Muscle of leg (tissue), 16 donors: Measurements from ENCODE around the gene BATF3. TPM values are rescaled to one million over a fixed set of nuclear protein-coding genes. Genes with fewer than 3 reads are reported as not detected.

Experiments
- DNase-seq: peaks from one replicate; pipeline ENCODE4 v3.0.0; 2013
- H3K27ac ChIP-seq: one replicate; pipeline ENCODE4 v1.5.1; 2013; ENCODE audit warnings: mild to moderate bottlenecking, low read length, control low read depth
- H3K27me3 ChIP-seq: one replicate; pipeline ENCODE4 v1.6.1; 2013; ENCODE audit warnings: low read length; ENCODE audit not compliant: control insufficient read depth, insufficient read depth
- H3K36me3 ChIP-seq: one replicate; pipeline ENCODE4 v1.6.1; 2013; ENCODE audit warnings: low read length; ENCODE audit not compliant: control insufficient read depth, insufficient read depth
- H3K4me1 ChIP-seq: one replicate; pipeline ENCODE4 v1.6.1; 2013; ENCODE audit warnings: low read length; ENCODE audit not compliant: control insufficient read depth, insufficient read depth
- H3K4me3 ChIP-seq: one replicate; pipeline ENCODE4 v1.5.1; 2013; ENCODE audit warnings: low read length, control low read depth
- H3K9me3 ChIP-seq: replicated peaks from 2 replicates; pipeline ENCODE4 v1.6.1; 2013; ENCODE audit warnings: low read depth, low read length; ENCODE audit not compliant: control insufficient read depth
- WGBS: methylation state at CpG from one replicate; pipeline ENCODE4 v1.1.5; 2013; ENCODE audit warnings: missing lambda C conversion rate; ENCODE audit not compliant: insufficient coverage; 5-methylcytosine and 5-hydroxymethylcytosine counted together
- long read RNA-seq, 11 donors: transcript quantifications; one replicate each; lab custom pipeline, GENCODE V29; 2026
- polyA plus RNA-seq, 8 donors: library from polyadenylated mRNA; unstranded; fragments of 120-200 nt; gene quantifications; one replicate each; pipeline versions ENCODE4 v1.2.1 to v1.2.3, GENCODE V29; 2013; ENCODE audit warnings: inconsistent platforms in 1 of 8, low replicate concordance in 1 of 8; ENCODE audit not compliant: insufficient read length in 8 of 8, insufficient read depth in 1 of 8
- total RNA-seq: library from RNA; stranded (reverse); fragments of 120-200 nt; gene quantifications from one replicate; pipeline ENCODE4 v1.2.4, GENCODE V29; 2013

Gene BATF3, protein sequence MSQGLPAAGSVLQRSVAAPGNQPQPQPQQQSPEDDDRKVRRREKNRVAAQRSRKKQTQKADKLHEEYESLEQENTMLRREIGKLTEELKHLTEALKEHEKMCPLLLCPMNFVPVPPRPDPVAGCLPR
- total RNA-seq, result 2.3 TPM
- 1 to 10 TPM; 1.5 to 2.2 (median 1.8) TPM for polyA plus RNA-seq
- long read RNA-seq, donor 1, partial matches to known transcripts, result 0 of 1 reads
- long read RNA-seq, donor 1, other reads (novel, unspliced or antisense), result 0 of 1 reads
- long read RNA-seq, donor 2, partial matches to known transcripts, result 0 of 1 reads
- long read RNA-seq, donor 2, other reads (novel, unspliced or antisense), result 0 of 1 reads
- long read RNA-seq, donor 3, result 0 reads
- long read RNA-seq, donor 4, result 0 reads
- long read RNA-seq, donor 5, partial matches to known transcripts, result 0 of 3 reads
- long read RNA-seq, donor 5, other reads (novel, unspliced or antisense), result 0 of 3 reads
- long read RNA-seq, donor 6, partial matches to known transcripts, result 0 of 2 reads
- long read RNA-seq, donor 6, other reads (novel, unspliced or antisense), result 0 of 2 reads
- long read RNA-seq, donor 7, result 0 reads
- long read RNA-seq, donor 8, partial matches to known transcripts, result 0 of 1 reads
- long read RNA-seq, donor 8, other reads (novel, unspliced or antisense), result 0 of 1 reads
- long read RNA-seq, donor 9, partial matches to known transcripts, result 0 of 1 reads
- long read RNA-seq, donor 9, other reads (novel, unspliced or antisense), result 0 of 1 reads
- long read RNA-seq, donor 10, partial matches to known transcripts, result 0 of 3 reads
- long read RNA-seq, donor 10, other reads (novel, unspliced or antisense), result 0 of 3 reads
- long read RNA-seq, donor 11, result 0 reads

DNA sequence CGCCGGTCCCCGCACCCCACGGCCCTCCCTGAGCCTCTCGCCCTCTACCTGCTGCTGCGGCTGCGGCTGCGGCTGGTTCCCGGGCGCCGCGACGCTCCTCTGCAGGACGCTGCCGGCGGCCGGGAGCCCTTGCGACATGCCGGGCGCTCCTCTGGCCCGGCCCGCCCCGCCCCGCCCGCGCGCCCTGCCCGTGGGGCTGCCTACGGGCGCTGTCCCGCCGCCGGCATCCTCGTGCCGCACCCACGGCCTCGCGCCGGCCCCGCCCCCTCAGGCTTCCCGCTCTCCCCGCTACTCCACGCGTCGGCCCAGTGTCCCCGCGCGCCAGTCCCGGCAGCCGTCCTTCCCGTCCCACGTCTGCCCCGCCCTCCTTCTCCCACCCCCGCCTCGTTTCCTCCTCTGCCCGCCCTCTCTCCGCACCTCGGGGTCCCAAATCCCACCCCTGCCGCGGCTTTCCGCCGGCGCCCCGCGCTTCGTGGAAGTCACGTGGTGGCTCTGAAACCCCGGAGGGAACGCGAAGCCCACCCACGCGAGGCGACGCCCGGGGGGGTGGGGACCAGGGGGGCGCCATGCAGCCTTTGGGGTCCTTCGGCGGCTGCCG, at the start of gene BATF3:
TSS of gene BATF3 (minus strand) at position 216 of the 598 bp plus-strand sequence. CDS start at position 138, 78 bp downstream.
- under 1% methylated on average over 66 of the region's 79 CpGs for WGBS
- Histone ChIP-seq H3K9me3 (no peaks in the 10 kb centered on the region), H3K4me1 (peaks cover 24% of the 10 kb centered on the region), H3K4me3 (peak within 1 kb of the TSS; percentile 57), H3K27me3 (peaks cover 46% of the 10 kb centered on the region), H3K36me3 (no peaks in the 10 kb centered on the region), H3K27ac (peak within 1 kb of the TSS; percentile 10)
- DNase-seq, result peak; percentile 59

GRCh38 chr1:212746546-212746945, 46.9 kb upstream of the BATF3 start:
- no peak for DNase-seq
- Histone ChIP-seq H3K4me1 (no peaks in the 10 kb centered on the region), H3K9me3 (no peaks in the 10 kb centered on the region), H3K27ac (no peak overlapping the region), H3K27me3 (no peaks in the 10 kb centered on the region), H3K4me3 (no peak overlapping the region), H3K36me3 (no peaks in the 10 kb centered on the region)
- WGBS, result no CpG with 5 or more reads among the region's 3 CpGs

- DNase-seq, result no peak
- no peaks in the 10 kb centered on the region for H3K4me1 ChIP-seq
- no peaks in the 10 kb centered on the region for H3K27me3 ChIP-seq
- peaks cover 2% of the 10 kb centered on the region for H3K36me3 ChIP-seq
- H3K4me3 ChIP-seq, result no peak overlapping the region
- no peaks in the 10 kb centered on the region for H3K9me3 ChIP-seq
- no peak overlapping the region for H3K27ac ChIP-seq
Observed at GRCh38 chr1:212745303-212745702, 45.7 kb upstream of the BATF3 start.

GRCh38 chr1:212743901-212744475, 44.3 kb upstream of the BATF3 start:
- no peak overlapping the region for H3K4me3 ChIP-seq
- H3K27me3 ChIP-seq, result no peaks in the 10 kb centered on the region
- peaks cover 2% of the 10 kb centered on the region for H3K36me3 ChIP-seq
- 83% methylated on average over 1 of the region's 4 CpGs for WGBS
- H3K9me3 ChIP-seq, result no peaks in the 10 kb centered on the region
- DNase-seq, result no peak
- H3K4me1 ChIP-seq, result no peaks in the 10 kb centered on the region
- no peak overlapping the region for H3K27ac ChIP-seq

DNA sequence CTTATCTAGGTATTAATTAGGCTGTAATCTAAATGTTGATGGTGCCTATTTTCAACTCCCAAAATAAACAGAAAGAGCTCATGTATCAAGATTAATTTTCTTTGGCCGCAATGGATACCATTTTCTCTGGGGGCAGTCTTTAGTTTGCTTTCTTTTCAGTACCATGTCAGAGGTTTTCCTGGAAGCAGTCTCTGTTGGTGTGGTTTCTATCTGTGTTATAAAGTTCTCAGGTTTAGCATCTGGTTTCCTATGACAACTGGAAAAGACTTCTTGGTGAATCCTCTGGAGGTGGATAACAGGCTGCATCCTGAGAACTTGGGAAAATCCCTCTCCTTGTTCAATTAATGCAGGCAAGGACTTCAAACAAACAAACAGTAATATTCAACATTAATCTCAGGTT, 38.7 kb upstream of the BATF3 start:
- Histone ChIP-seq H3K4me1 (no peaks in the 10 kb centered on the region), H3K27me3 (no peaks in the 10 kb centered on the region), H3K9me3 (no peaks in the 10 kb centered on the region), H3K4me3 (no peak overlapping the region), H3K36me3 (peaks cover 2% of the 10 kb centered on the region), H3K27ac (no peak overlapping the region)
- no CpG with 5 or more reads among the region's 1 CpG for WGBS
- DNase-seq, result peak; percentile 57

- H3K4me1 ChIP-seq, result no peaks in the 10 kb centered on the region
- H3K9me3 ChIP-seq, result no peaks in the 10 kb centered on the region
- DNase-seq, result no peak
- H3K27ac ChIP-seq, result no peak overlapping the region
- H3K4me3 ChIP-seq, result no peak overlapping the region
- H3K27me3 ChIP-seq, result no peaks in the 10 kb centered on the region
- H3K36me3 ChIP-seq, result peaks cover 5% of the 10 kb centered on the region
Observed at GRCh38 chr1:212737559-212737958, 37.9 kb upstream of the BATF3 start.

DNA sequence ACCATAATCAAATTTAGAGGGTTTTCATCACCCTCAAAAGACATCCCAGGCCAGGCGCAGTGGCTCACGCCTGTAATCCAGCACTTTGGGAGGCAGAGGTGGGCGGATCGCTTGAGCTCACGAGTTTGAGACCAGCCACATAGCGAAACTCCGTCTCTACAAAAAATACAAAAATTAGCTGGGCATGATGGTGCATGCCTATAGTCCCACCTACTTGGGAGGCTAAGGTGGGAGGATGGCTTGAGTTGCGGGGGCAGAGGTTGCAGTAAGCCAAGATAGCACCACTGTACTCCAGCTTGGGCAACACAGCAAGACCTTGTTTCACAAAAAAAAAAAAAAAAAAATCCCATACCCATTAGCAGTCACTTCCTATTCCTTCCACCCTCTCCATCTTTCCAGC, 33.5 kb upstream of the BATF3 start:
- no peak for DNase-seq
- H3K27ac ChIP-seq, result no peak overlapping the region
- peaks cover 3% of the 10 kb centered on the region for H3K36me3 ChIP-seq
- H3K4me3 ChIP-seq, result no peak overlapping the region
- 80% methylated on average over 1 of the region's 8 CpGs for WGBS
- no peaks in the 10 kb centered on the region for H3K9me3 ChIP-seq
- no peaks in the 10 kb centered on the region for H3K4me1 ChIP-seq
- H3K27me3 ChIP-seq, result no peaks in the 10 kb centered on the region

GRCh38 chr1:212731630-212732029, 32.0 kb upstream of the BATF3 start:
- Histone ChIP-seq H3K36me3 (peaks cover 3% of the 10 kb centered on the region), H3K4me3 (no peak overlapping the region), H3K27ac (no peak overlapping the region), H3K4me1 (no peaks in the 10 kb centered on the region), H3K9me3 (no peaks in the 10 kb centered on the region), H3K27me3 (no peaks in the 10 kb centered on the region)
- no peak for DNase-seq
- WGBS, result no CpG with 5 or more reads among the region's 1 CpG

DNA sequence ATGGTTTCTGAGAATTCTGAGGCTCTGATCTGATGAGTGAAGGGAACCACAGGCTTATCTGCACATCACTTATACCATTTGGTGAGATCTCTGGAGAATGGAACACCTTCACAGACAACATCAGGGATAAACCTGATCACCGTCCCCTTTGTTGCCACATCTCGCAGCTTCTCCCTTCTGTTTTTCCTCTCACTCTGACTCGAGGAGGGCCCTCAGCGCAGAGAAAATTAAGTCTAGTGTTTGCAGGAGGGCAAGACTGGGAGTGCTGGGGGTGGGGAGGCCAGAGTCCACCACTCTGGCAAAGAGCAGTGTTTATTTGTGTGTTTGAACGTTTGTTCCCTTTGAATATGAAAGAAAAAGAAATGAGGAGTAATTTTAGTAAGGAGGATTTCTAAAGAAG, 29.0 kb upstream of the BATF3 start:
- Histone ChIP-seq H3K27ac (no peak overlapping the region), H3K9me3 (no peaks in the 10 kb centered on the region), H3K4me3 (no peak overlapping the region), H3K36me3 (peaks cover 3% of the 10 kb centered on the region), H3K27me3 (no peaks in the 10 kb centered on the region), H3K4me1 (no peaks in the 10 kb centered on the region)
- 64% methylated on average over 2 of the region's 5 CpGs for WGBS
- no peak for DNase-seq
